Measurements from ENCODE around the gene AP4B1. TPM values are rescaled to one million over a fixed set of nuclear protein-coding genes. Genes with fewer than 3 reads are reported as not detected.

Gene AP4B1
- total and polyA plus RNA-seq, 2 of the 13 experiments (the other 11 are each of a cell fraction or from before 2014, with no cell fraction given): 8.5 to 12.0 TPM

- TF ChIP-seq ZHX1 (CRISPR knock-in tag; IDR thresholded peaks at IDR 0.05; ENCODE audit: low read depth) (0 out of 2 replicates have a peak, but pooled peaks have one; percentile 18), RNF2 (conservative IDR thresholded peaks at IDR 0.05; ENCODE audit: low read depth) (no peak), GPN1 (CRISPR knock-in tag; IDR thresholded peaks at IDR 0.05; ENCODE audit: borderline replicate concordance) (no peak), NFATC3 (CRISPR knock-in tag; IDR thresholded peaks at IDR 0.05) (no peak), ZNF10 (CRISPR knock-in tag; IDR thresholded peaks at IDR 0.05; ENCODE audit: borderline replicate concordance, low read depth) (no peak), ZBTB7A (CRISPR knock-in tag; IDR thresholded peaks at IDR 0.05) (no peak), ASH2L (IDR thresholded peaks at IDR 0.05; ENCODE audit: insufficient read length, low read depth, low read length) (peak; percentile 3), NCOA2 (CRISPR knock-in tag; IDR thresholded peaks at IDR 0.05) (no peak; the same call in 1 of the 2 replicates)
- TF ChIP-seq, protein P1, sequence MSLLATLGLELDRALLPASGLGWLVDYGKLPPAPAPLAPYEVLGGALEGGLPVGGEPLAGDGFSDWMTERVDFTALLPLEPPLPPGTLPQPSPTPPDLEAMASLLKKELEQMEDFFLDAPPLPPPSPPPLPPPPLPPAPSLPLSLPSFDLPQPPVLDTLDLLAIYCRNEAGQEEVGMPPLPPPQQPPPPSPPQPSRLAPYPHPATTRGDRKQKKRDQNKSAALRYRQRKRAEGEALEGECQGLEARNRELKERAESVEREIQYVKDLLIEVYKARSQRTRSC (CRISPR knock-in tag; IDR thresholded peaks at IDR 0.05; ENCODE audit: low read depth): no peak
- TF ChIP-seq, protein P2, sequence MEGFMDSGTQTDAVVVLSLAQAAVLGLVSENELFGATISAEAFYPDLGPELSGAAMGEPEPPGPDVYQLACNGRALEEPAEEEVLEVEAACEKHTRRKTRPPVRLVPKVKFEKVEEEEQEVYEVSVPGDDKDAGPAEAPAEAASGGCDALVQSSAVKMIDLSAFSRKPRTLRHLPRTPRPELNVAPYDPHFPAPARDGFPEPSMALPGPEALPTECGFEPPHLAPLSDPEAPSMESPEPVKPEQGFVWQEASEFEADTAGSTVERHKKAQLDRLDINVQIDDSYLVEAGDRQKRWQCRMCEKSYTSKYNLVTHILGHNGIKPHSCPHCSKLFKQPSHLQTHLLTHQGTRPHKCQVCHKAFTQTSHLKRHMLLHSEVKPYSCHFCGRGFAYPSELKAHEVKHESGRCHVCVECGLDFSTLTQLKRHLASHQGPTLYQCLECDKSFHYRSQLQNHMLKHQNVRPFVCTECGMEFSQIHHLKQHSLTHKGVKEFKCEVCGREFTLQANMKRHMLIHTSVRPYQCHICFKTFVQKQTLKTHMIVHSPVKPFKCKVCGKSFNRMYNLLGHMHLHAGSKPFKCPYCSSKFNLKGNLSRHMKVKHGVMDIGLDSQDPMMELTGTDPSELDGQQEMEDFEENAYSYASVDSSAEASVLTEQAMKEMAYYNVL (CRISPR knock-in tag; IDR thresholded peaks at IDR 0.05; ENCODE audit: borderline replicate concordance): no peak
- TF ChIP-seq, protein P3, sequence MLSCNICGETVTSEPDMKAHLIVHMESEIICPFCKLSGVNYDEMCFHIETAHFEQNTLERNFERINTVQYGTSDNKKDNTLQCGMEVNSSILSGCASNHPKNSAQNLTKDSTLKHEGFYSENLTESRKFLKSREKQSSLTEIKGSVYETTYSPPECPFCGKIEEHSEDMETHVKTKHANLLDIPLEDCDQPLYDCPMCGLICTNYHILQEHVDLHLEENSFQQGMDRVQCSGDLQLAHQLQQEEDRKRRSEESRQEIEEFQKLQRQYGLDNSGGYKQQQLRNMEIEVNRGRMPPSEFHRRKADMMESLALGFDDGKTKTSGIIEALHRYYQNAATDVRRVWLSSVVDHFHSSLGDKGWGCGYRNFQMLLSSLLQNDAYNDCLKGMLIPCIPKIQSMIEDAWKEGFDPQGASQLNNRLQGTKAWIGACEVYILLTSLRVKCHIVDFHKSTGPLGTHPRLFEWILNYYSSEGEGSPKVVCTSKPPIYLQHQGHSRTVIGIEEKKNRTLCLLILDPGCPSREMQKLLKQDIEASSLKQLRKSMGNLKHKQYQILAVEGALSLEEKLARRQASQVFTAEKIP (CRISPR knock-in tag; IDR thresholded peaks at IDR 0.05; ENCODE audit: borderline replicate concordance): no peak
- TF ChIP-seq, protein P4, sequence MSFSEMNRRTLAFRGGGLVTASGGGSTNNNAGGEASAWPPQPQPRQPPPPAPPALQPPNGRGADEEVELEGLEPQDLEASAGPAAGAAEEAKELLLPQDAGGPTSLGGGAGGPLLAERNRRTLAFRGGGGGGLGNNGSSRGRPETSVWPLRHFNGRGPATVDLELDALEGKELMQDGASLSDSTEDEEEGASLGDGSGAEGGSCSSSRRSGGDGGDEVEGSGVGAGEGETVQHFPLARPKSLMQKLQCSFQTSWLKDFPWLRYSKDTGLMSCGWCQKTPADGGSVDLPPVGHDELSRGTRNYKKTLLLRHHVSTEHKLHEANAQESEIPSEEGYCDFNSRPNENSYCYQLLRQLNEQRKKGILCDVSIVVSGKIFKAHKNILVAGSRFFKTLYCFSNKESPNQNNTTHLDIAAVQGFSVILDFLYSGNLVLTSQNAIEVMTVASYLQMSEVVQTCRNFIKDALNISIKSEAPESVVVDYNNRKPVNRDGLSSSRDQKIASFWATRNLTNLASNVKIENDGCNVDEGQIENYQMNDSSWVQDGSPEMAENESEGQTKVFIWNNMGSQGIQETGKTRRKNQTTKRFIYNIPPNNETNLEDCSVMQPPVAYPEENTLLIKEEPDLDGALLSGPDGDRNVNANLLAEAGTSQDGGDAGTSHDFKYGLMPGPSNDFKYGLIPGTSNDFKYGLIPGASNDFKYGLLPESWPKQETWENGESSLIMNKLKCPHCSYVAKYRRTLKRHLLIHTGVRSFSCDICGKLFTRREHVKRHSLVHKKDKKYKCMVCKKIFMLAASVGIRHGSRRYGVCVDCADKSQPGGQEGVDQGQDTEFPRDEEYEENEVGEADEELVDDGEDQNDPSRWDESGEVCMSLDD (CRISPR knock-in tag; IDR thresholded peaks at IDR 0.05; ENCODE audit: borderline replicate concordance): 0 out of 2 replicates have a peak, but pooled peaks have one; percentile 39
- TF ChIP-seq, protein P5, sequence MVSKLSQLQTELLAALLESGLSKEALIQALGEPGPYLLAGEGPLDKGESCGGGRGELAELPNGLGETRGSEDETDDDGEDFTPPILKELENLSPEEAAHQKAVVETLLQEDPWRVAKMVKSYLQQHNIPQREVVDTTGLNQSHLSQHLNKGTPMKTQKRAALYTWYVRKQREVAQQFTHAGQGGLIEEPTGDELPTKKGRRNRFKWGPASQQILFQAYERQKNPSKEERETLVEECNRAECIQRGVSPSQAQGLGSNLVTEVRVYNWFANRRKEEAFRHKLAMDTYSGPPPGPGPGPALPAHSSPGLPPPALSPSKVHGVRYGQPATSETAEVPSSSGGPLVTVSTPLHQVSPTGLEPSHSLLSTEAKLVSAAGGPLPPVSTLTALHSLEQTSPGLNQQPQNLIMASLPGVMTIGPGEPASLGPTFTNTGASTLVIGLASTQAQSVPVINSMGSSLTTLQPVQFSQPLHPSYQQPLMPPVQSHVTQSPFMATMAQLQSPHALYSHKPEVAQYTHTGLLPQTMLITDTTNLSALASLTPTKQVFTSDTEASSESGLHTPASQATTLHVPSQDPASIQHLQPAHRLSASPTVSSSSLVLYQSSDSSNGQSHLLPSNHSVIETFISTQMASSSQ (IDR thresholded peaks at IDR 0.05; ENCODE audit: low read depth): no peak
- TF ChIP-seq, protein P5 (CRISPR knock-in tag; IDR thresholded peaks at IDR 0.05; ENCODE audit: borderline replicate concordance): no peak
These were observed 849 bp upstream of the AP4B1 start (continued) for GRCh38 chr1:113905435-113905861.

Measured in HepG2 (cell line).